Uterus (tissue), 2 donors: ENCODE data around the gene ITPRIP.

Experiments used
- CTCF ChIP-seq, 4 experiments: fragments of 200-600 bp in 2 of 4; fragments of 450-650 bp in 2 of 4; sonication (generic) in 2 of 4; IDR thresholded peaks; one replicate each; pipeline ENCODE4 v1.5.1; 2016 to 2019; ENCODE audit warnings: antibody characterized with exemption in 4 of 4, mild to moderate bottlenecking in 2 of 4, moderate library complexity in 1 of 4
- POLR2A ChIP-seq, 2 donors: fragments of 450-650 bp; IDR thresholded peaks; one replicate each; pipeline ENCODE4 v1.6.1; 2016; ENCODE audit warnings: antibody characterized with exemption in 2 of 2, mild to moderate bottlenecking in 1 of 2, moderate library complexity in 1 of 2

- TF ChIP-seq CTCF (IDR thresholded peaks at IDR 0.05), result no peak
- no peak for TF ChIP-seq POLR2A (IDR thresholded peaks at IDR 0.05)
These were observed 62.1 kb downstream of the ITPRIP start for GRCh38 chr10:104276192-104276591.
